ENCODE data around the gene KRT83. TPM values are rescaled to one million over a fixed set of nuclear protein-coding genes. Genes with fewer than 3 reads are reported as not detected.
A peak's percentile ranks its signal among the peaks of the same experiment; 100 is the strongest.
"Not testable (repeated sequence)": the region's sequence is repeated elsewhere in the genome, so short reads cannot be mapped to it uniquely, and the experiment has no call there.

KRT83 gene
- total and polyA plus RNA-seq, 2 of the 13 experiments (the other 11 are each of a cell fraction or from before 2014, with no cell fraction given): not detected

DNA sequence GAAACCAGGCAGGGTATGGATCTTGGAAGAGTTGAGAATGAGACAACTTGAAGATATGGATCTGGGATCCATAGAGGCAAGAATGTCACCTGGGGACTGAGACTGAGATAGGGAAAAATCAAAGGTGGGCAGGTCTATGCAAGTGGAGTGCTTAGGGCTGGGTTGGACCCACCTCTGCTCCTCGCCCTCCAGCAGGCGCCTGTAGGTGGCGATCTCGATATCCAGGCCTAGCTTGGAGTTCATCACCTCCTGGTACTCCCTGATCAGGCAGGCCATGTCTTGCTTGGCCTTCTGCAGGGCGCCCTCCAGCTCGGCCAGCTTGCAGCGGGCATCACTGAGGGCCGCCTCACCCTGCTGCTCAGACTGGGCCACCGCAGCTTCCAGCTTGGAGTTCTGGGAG is 5.5 kb downstream of the KRT83 start:
- H4K20me1 ChIP-seq (ENCODE audit: insufficient read depth, low read length); POLR2A ChIA-PET; CTCF ChIA-PET (ENCODE audit: low intra/inter-chr PET ratio, low total read pairs); H3K4me3 ChIP-seq (replicated peaks in 1 of 3; ENCODE audit: insufficient read depth in 1 of 3, low read depth in 2 of 3, low read length in 3 of 3); H2AFZ ChIP-seq (ENCODE audit: low read length); H3K27ac ChIP-seq (ENCODE audit: extremely low read length, insufficient read depth, low read length); in situ Hi-C loops (cut with HindIII; ENCODE audit: extremely low pct_ligation_motif_present, low pct_unique_long_range_greater_than_20kb); H3K4me2 ChIP-seq (ENCODE audit: low read depth, low read length); H3K79me2 ChIP-seq (ENCODE audit: insufficient read depth, low read length); H3K9ac ChIP-seq (ENCODE audit: insufficient read depth, low read depth, low read length); H3K9me3 ChIP-seq (ENCODE audit: low read length); BruUV-seq (replicated peaks); intact Hi-C loops (cut with micrococcal nuclease; ENCODE audit: unreplicated experiment); H3K36me3 ChIP-seq (replicated peaks in 1 of 2; ENCODE audit: control insufficient read depth in 1 of 2, insufficient read depth in 2 of 2, low read length in 2 of 2); FAIRE-seq: not testable (repeated sequence)
- peak; percentile 74 for ATAC-seq
- 8% methylated on average over 5 of the region's 9 CpGs for WGBS (ENCODE audit: low lambda C conversion rate)
- TF ChIP-seq, protein P1, sequence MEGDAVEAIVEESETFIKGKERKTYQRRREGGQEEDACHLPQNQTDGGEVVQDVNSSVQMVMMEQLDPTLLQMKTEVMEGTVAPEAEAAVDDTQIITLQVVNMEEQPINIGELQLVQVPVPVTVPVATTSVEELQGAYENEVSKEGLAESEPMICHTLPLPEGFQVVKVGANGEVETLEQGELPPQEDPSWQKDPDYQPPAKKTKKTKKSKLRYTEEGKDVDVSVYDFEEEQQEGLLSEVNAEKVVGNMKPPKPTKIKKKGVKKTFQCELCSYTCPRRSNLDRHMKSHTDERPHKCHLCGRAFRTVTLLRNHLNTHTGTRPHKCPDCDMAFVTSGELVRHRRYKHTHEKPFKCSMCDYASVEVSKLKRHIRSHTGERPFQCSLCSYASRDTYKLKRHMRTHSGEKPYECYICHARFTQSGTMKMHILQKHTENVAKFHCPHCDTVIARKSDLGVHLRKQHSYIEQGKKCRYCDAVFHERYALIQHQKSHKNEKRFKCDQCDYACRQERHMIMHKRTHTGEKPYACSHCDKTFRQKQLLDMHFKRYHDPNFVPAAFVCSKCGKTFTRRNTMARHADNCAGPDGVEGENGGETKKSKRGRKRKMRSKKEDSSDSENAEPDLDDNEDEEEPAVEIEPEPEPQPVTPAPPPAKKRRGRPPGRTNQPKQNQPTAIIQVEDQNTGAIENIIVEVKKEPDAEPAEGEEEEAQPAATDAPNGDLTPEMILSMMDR (CRISPR knock-in tag; IDR thresholded peaks at IDR 0.05): peak; percentile 55
- peak; percentile 34; the same call in 1 of the 2 replicates for TF ChIP-seq ZFX (CRISPR knock-in tag; IDR thresholded peaks at IDR 0.05; ENCODE audit: low read depth)
- Histone ChIP-seq H3K4me1 (ENCODE audit: insufficient read depth, low read length) (peaks cover 10% of the 10 kb centered on the region), H3K27me3 (ENCODE audit: control insufficient read depth in 1 of 2, insufficient read depth in 2 of 2, low read length in 2 of 2) (peaks cover 8 to 43% of the 10 kb centered on the region in 2 experiments; a peak in 4 of 5 replicates)
- DNase-seq (ENCODE audit: low spot score): peak; percentile 9

DNA sequence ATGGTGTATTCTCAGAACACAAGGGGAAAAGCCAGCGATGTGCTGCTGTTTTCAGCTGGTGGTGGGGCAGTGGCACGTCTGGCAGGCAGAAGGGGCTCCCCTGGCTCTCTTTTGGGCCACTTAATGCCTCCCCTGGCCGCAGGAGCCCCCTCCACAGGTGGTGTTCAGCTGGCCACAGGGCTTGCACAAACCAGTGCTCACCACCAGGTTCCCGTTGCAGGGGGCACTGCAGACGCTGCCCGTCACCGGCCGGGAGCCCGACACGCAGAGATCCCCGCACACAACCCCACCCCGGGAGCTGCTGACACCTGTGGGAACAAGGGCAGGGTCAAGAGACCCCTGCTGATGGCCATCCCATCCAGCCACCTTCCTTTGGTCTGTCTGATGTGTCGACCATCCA is 6.7 kb downstream of the KRT83 start:
- Histone ChIP-seq H3K4me2 (ENCODE audit: low read depth, low read length) (no peak overlapping the region), H3K36me3 (replicated peaks in 1 of 2; ENCODE audit: control insufficient read depth in 1 of 2, insufficient read depth in 2 of 2, low read length in 2 of 2) (no peaks in the 10 kb centered on the region), H3K4me1 (ENCODE audit: insufficient read depth, low read length) (peaks cover 10% of the 10 kb centered on the region), H3K9me3 (ENCODE audit: low read length) (no peaks in the 10 kb centered on the region), H3K79me2 (ENCODE audit: insufficient read depth, low read length) (no peaks in the 10 kb centered on the region), H4K20me1 (ENCODE audit: insufficient read depth, low read length) (no peaks in the 10 kb centered on the region), H2AFZ (ENCODE audit: low read length) (no peak overlapping the region), H3K27ac (ENCODE audit: extremely low read length, insufficient read depth, low read length) (no peak overlapping the region), H3K27me3 (ENCODE audit: control insufficient read depth in 1 of 2, insufficient read depth in 2 of 2, low read length in 2 of 2) (peaks cover 6 to 36% of the 10 kb centered on the region in 2 experiments; a peak in 3 of 5 replicates), H3K4me3 (replicated peaks in 1 of 3; ENCODE audit: insufficient read depth in 1 of 3, low read depth in 2 of 3, low read length in 3 of 3) (no peak overlapping the region), H3K9ac (ENCODE audit: insufficient read depth, low read depth, low read length) (no peak overlapping the region)
- DNase-seq (ENCODE audit: low spot score) (no peak), ATAC-seq (peak; percentile 28; the same call in 1 of the 3 replicates), FAIRE-seq (no peak)
- BruUV-seq (replicated peaks): no TSS peak
- POLR2A ChIA-PET: no interaction called here
- CTCF ChIA-PET (ENCODE audit: low intra/inter-chr PET ratio, low total read pairs): no interaction called here
- in situ Hi-C loops (cut with HindIII; ENCODE audit: extremely low pct_ligation_motif_present, low pct_unique_long_range_greater_than_20kb) (no loop called here), intact Hi-C loops (cut with micrococcal nuclease; ENCODE audit: unreplicated experiment) (no loop called here)
- TF ChIP-seq XRCC5 (optimal IDR thresholded peaks at IDR 0.05; ENCODE audit: low read length) (no peak), FLYWCH1 (CRISPR knock-in tag; IDR thresholded peaks at IDR 0.05) (no peak)
- WGBS (ENCODE audit: low lambda C conversion rate): no CpG with 5 or more reads among the region's 13 CpGs

Measured in HepG2 (cell line).